ENCODE measurements around the gene CDC73.

GRCh38 chr1:193212637-193213036 lies 90.8 kb downstream of the CDC73 start:
- TF ChIP-seq POLR2AphosphoS5 (IDR thresholded peaks at IDR 0.05) (no peak), CTCF (IDR thresholded peaks at IDR 0.05 in 8 of 11, conservative IDR thresholded peaks at IDR 0.05 in 3 of 11) (no peak)

Measured in spleen (tissue), 7 donors.